GM21576 (cell line): ENCODE measurements around the gene LHX5.

ENCODE experiments used
- ATAC-seq: cut with Tn5 transposase; IDR thresholded peaks from one replicate; pipeline ENCODE4 v1.9.1; 2021; ENCODE audit warnings: mild to moderate bottlenecking, moderate library complexity; ENCODE audit not compliant: unreplicated experiment

The LHX5 gene

DNA sequence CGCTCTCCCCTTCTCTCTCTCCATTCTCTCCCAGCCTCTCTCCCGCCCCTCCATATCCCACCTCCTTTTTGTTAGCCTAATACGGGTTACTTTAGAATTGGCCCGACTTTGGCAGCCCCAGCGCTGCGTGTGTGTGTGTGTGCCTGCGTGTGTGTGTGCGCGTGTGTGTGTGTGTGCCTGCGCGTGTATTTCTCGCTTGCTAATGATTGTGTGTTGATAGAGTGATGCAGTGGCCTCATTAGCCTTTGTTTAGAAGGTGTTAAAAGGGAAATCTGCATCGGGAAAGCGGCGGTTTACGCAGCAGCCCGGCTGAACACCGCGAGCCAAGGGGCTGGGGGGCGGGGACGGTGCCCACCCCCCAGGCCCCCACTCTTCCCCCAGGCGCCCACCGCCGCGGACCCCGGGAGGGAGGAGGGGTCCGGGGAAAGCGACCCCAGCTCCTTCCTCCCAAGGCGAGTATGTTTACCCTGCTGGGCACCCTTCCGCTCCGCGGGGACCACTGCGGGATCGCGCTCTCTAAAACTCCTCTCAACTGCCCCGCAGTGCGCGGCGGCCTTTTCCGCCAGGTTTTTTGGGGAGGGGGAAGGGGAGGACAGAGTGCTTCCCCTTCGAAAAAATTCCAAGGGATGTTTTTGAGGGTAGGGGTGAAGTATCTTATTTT is 6.8 kb upstream of the LHX5 start:
- no peak for ATAC-seq

DNA sequence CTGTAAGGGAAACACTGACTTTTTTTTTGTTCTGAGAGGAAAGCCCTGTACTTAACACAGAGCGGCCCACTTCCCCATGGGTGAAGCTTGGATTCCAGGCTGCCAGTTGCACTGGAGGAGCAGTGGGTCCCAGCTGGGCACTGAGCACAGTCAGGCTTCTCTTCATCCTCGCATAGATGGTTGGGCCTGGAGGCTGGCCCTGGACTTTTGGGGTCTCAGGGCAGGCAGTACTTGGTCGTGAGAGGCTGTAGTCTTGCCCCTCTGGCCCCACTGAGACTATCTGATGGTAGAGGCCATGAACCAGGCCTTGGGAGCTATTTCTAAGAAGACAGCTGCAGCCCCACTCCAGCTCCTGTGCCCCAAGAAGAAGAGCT is 6.2 kb upstream of the LHX5 start:
- no peak for ATAC-seq

DNA sequence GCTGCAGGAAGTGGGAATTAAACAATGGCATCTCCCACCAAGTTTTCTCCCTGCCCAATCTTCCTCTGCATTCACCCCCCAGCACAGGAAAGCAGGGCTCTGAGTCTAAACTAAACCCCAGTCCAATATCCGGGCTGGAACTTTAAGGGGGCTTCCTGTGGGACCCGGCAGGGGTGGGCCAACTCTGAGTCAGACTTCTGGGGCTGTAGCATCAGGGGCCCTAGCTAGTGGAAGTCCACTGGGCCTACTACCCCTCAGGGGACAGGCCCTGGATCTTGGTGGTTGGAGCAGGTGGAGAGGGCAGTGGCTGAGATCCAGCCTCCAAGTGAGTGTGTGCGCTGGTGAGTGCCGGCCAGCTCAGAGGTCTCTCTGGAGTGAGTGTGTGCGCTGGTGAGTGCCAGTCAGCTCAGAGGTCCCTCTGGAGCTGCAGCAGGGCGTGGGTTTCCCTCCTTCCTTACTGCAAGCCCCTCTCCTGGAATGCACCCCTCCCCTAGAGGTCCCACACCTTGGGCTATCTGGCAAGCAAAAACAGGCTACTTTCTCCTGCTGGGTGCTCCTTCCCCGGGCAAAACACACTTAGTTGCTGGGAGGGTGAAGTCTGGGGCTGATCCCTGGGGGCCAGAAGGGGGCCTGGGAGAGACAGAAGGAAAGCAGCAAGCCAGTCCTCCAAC is 5.6 kb upstream of the LHX5 start:
- ATAC-seq = no peak

DNA sequence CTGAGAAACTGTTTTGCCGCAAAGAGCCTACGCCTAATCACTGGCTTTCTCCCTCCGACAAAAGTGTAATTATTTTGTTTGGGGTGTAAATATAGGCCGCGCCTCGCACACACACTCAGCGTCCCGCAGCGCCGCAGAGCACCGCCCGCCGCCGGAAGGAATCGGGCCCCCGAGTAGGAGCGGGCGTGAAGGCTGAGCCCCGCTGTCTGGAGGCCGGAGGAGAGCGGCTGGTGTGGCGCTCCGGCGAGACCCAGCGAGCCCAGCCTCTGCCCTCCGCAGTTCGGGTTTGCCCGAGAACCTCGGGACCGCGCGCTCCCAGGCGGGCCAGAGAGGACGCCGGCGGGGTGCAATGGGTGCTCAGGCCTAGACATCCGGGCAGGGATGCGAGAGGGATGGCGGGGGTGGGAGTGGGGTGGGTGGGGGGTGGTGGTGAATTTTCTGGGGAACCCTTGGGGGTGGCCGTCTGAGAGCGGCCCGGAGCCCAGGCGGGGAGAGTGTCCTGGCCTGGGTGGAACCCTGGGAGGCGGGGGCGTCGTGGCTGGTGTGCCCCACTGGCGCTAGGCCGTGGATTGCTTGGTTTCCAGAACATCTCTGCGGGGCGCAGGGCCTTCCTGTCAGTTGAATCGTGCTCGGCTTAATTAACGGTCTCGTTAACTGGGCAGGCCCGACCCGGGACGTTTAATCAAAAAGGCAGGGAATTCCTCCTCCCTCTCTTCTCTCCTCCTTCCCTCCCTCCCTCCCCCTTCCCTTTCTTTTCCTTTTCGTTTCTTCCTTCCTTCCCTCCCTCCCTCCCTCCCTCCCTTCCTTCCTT is 4.7 kb upstream of the LHX5 start:
- no peak for ATAC-seq

DNA sequence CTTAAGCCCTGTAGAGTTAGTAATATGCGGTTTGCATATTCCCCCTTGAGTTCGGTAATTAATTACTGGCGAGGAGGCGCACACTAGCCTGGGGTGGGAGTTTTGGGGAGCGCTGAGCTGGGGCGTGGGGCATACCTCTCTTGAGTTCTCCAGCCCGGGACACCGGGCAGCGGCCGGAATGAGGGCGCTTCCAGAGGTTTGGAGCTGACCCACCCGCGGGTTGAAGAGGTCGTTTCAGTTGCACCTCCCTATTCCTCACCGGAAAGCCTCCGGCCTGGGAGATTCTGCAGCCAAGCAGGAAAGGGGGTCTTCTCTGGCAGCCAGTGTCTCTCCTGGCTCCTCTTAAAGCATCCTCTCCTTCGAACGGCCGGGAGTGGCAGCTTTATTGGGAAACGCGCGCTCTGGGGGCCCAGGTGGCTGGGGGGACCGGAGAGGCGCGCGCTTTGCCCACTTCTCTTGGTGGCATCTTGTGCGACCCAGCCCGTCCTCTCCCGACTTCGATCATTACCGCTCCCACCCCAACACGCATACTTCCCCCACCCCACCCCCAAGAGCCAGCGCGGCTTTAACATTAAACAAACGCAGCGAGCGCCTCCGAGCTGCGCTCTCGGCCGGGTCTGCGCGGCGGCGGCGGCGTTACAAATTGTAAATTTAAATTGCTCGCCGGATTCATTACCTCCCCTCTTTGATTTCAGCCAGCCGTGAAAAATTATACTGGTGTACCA is 3.9 kb upstream of the LHX5 start:
- ATAC-seq = no peak

DNA sequence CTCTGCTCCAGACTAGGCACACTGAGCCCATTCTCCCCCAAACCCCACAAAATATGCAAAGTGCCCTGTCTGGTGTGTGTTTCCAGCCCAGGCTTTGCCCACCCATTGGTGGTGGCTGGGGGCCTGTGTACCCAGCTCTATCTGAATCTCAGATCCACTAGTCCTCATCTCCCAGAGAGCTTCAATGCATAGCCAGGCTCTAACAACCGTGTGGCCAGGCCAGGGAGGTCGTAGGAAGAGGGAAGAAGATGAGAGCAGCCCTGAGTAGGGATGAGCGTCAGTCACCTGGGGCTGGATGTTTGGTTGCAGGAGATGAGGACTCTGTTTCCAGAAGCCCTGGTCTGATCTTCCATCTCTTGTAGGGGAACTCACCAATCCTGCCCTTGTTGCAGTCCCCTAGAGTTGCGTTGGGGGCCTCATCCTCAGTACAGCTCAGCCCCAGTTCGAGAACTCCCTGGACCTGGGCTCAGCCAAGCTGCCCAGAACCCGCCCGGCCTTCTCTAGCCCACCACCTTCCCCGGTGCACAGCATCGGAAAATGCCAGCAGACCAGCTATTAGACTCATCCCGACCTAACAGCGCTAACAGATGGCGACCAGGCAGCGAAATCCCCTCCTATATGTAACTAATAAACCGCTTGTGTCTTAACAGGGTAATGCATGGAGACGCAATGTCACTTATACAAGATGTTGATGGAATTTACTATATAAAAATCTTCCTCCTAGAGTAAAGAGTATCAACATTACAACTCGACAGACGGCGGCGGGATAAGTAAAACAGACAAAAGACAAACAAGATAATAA is 3.2 kb upstream of the LHX5 start:
- ATAC-seq = no peak

DNA sequence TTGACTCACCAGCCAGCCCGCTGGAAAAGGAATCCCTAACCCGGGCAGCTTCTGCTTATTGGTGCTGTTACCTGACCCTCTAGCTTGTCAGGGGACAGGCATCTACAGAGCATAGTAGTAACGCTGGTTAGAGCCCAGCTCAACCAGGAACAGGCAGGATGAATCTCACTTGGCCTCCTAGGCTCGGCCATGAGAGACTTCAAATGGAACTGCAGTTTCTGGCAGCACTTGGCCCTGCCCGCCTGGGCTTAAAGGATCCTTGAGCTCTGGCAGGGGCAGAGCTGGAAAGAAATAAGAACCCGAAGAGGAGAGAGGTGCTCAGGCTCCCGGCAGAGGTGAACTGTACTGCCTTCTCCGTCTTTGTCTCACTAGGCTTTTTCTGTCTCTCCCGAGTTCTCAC is 2.3 kb upstream of the LHX5 start:
- no peak for ATAC-seq

DNA sequence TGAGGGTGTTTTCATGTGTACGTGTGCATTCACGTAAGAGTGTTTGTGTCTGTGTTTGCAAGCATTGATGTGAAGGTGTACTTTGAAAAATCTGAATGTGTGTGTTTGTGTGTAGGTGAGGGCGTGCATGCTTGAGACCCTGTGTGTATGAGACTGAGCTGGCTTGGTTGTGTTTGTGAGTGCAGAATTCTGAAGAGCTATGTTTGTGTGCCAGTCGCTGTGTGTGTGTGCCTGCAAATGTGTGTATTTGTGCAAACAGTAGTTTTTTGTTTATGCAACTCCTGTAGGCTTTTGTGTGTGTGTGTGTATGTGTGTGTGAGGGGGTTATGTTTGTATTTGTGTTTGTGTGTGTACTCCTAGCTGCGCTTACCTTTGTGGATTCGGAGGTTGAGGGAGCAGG is 1.7 kb upstream of the LHX5 start:
- no peak for ATAC-seq

DNA sequence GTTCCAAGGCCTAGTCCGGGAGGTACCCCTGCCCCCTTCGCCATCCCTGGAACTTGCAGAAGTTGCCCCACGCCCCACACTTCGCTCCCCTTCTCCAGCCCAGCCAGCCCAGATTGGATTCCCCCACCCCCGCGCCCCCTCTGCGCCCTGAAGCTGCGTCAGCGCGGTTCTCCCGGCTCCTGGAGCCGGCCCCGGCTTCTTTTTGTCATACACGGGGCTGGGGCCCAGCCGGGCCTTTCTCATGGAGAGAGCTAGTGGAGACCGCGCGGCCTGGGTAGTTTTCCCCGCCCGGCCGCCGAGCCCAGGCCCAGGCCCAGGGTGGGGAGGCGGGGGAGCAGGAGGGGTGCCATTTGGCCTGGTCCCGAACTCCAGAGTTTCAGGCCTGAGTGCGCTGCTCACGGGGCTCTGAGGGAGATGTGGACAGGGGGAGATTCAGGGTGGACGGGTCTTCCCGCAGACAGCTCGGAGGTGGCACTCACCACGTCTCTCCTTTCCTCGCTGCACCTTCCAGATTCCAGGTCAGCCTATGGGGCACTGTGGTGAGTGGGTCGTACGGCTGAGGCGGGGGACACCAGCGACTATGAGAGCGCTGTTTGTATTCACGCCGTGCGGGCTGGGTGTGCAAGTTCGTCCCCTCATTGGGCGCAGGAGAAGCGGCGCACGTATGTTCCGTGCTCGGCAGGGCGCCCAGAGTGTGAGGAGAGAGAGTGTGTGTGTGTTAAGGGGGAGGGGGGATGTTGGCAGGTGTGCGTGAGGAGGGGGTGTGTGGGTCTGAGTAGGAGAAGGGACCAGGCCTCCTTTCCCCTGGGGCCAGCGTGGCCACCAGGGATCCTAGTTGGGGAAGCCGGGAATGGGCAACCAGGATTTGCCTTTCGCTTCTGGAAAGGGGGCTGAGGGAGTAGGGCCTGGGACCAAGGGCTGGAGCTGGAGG is 785 bp upstream of the LHX5 start:
- ATAC-seq = no peak

DNA sequence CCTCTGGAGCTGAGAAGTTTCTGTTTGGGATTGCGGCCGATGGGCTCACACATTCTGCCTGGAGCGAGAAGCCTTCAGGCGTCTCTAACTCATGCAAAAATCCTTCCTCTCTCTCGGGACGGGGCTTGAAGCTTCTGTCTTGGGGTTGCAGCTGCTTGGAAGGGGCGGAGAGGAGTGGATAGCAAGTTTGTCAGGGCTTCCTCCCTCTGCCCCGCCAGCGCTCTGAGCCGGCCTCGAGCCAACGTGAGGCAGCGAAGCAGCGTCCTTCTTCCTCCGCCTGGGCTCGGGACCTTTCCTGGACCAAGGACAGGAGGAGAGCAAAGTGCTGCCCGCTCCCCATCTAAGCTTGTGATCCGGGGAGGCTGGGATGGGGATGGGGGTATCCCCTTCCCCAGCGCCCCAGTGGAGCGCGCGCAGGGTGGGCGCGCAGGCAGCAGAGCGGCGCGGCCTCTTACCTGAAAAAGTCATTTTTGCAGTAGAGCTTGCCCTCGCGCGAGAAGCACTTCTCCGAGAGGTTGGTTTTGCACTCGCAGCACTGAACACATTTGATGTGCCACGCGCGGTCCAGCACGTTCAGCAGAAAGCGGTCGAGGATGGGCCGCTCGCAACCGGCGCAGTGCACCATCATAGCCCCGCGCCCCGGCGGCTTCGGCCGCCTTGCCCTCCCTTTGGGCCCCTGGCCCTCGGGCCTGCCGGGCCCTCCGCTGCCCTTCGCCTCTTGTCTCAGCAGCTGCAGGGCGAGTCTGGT is 626 bp downstream of the LHX5 start:
- ATAC-seq = no peak

DNA sequence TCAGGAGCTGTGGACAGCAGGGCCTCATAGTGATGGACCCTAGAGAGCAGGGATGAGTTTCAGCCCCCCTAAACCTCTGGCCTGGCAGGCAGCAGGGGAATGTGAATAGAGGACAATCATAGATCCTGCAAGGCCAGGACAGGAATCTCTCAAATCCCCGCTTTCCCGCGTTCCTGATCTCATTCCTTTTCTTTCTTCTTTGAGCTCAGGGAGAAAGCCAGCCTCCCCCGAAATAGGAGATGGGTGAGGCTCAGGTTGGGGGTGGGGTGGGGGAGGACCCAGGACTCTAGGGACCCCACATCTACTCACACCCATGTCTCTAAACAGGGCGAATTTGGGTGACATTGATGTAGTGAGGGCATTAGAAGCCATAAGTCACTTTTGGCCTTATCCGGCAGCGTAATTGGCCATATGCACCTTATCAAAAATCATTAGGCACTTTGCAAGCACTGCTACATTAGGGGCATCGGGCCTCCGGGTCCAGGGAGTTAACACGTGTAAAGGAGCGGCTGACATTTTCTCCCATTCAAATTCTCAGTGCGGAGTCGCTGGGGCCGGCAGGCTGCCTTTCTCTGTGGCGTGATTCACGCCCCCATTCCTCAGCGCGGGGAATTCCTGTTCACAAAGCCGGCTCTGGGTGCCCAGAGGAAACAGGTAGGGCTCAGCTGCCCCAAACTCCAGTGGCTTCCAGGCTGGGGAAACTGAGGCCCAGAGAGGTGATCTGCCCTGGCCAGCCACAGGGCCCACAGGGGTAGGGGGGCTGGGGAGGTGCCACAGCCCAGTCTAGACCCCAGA is 1.5 kb downstream of the LHX5 start:
- no peak for ATAC-seq

DNA sequence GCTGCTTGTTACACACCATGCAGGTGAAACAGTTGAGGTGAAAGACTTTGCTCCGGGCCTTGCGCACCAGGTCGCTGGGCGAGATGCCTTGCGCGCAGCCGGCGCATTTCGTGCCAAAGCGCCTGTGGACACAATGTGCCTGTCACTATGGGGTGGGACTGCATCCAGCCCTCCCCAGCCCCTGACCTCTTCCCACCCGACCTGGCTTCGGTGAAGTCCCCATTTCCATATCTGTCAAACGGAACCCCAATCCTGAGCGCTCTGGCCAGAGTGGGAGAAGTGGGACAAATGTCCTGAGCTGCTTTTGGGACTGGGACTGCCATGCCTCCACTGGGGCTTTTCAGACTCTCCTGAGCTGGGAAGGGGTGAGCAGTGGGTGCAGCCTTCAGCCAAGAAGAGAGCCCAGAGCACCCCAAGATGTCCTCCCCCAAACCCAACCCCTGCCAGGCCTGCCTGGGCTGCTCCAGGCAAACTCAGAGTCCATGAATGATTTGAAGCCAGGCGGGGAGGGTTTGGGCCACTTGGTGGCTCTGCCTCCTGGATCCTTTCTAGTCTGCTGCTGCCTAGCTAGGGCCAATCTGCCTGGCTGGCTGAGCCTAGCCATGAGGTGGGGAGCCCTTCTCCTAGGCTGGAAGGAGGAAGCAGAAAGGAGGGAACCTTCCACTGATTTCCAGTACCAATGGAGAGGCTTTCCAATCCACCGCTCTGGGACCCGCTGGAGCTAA is 2.3 kb downstream of the LHX5 start:
- no peak for ATAC-seq

DNA sequence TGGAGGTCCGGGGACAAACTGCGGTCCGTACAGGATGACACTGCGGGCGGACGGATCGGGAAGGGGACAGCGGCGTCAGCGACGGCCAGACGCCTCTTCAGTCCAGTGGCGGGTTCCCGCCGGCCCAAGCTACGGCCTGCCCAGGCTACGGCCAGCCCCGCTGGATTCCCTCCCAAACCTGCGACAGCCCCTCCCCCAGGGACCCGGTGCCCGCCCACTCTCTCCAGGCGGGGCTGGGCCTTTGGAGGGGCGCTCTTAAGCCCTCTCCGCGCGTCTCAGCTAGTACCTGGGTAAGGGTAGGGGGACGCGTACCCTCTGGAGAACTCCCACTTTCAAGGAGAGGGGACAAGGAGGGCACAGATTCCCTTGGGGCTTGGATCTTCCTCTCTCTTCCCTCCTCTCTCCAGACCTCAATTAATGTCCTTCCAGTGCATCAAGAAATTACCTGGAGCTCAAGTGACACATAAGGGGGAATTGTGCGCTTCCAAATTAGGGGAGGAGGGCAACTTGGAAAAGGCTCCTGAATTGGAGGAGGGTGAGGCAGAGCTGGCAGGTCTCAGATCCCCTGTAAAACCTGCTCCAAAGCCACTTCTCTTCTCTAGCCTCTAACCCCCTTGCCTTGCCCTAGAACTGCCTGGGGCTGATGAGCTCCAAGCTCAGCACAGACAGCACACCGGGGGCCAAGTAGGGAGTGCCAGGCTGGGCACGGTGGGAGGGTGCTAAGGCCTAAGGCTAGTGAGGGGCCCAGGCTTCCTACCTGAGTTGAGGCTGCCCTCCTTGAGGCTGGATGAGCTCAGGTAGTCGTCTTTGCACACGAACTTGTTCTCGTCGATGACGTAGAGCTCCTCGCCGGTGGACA is 3.1 kb downstream of the LHX5 start:
- no peak for ATAC-seq

DNA sequence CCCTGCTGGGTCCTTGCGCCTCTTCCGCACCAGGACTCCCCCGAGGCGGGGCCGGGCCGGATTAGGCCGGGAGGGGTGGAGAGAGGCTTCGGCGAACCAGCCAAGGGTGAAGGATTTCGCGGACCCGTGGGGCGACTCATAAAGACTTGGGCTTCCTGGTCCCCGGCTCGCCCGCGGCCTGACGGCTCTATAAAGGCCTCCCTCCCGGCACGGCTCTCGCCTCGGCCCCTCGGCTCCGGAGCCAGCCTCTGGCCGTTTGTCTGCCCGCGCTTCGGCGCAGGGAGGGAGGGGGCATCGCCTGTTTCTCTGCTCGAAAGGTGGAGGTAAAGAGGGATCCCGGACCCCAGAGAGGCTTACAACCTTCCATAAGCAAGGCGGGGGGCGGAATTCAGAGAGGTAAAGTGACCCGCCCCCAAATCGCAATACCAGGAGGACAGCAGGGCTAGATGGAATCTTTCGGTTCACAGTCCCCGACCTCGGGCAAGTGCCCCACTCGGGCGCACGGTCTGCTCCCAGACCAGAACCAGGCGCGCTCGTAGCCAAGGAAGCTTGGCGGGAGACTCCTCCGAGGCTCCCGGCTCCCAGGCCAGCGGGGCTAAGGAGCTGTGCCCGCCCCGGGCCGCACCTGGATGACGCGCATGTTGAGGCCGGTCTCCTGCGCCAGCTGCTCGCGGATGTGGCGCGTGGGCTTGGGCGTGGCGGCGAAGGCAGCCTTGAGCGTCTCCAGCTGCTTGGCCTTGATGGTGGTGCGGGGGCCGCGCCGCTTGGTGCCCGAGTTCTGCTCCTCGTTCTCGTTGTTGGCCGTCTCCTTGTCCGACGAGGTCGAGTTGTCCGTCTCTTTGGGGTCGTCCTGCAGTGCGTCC is 3.9 kb downstream of the LHX5 start:
- ATAC-seq = no peak

DNA sequence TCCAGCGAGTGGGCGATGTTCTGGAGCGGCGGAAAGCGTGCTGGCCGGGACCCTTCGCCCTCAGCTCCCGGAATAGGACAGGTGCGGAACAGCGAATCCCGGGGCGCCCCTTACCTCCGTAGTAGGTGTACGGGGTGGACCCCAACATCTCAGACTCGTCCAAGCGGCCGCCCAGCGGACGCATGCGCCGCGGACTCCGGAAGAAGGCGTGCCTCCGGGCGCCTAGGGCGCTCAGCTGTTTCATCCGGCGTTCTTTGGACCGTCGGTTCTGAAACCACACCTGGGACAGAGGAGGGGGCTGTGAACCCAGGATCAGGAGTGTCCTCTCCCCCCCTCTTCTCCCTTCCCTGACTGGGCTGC is 4.5 kb downstream of the LHX5 start:
- ATAC-seq = no peak
